HuH-7.5 (cell line): ENCODE results near the gene ANKRD11.
"Not testable (repeated sequence)": the region's sequence is repeated elsewhere in the genome, so short reads cannot be mapped to it uniquely, and the experiment has no call there.

Experiments used
- DNase-seq: peaks from one replicate; pipeline ENCODE4 v3.0.0; 2011; ENCODE audit warnings: low spot score

ANKRD11 gene

DNA sequence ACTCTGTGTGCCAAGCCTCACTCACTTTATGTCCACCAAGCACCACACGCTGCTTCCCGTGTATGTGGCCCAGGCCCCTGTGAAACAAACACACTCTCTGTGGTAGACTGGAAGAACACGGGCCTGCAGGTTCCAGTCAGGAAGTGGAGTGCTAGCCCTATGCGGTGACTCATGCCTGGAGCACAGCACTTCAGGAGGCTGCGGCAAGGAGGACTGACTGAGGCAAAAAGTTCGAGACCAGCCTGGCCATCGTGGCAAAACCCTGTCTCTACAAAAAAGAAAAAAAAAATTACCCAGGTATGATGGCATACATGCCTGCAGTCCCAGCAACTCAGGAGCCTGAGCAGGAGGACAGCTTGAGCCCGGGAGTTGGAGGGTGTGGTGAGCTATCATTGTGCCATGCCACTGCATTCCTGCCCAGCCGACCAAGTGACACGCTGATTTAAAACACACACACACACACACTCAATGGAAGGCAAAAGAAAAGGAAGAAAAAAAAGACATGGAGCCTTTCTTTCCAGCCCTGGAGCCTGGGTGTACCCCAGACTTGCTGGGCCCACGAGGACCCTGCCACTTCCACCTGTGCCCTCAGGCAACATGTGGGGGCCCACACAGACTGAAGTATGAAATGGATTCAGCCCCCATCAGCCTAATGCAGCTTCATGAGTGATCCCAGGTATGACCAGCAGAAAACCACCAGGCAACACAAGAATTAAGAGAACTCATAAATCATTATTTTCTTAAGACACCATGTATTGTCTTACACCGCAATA, 126.6 kb downstream of the ANKRD11 start:
- no peak for DNase-seq

DNA sequence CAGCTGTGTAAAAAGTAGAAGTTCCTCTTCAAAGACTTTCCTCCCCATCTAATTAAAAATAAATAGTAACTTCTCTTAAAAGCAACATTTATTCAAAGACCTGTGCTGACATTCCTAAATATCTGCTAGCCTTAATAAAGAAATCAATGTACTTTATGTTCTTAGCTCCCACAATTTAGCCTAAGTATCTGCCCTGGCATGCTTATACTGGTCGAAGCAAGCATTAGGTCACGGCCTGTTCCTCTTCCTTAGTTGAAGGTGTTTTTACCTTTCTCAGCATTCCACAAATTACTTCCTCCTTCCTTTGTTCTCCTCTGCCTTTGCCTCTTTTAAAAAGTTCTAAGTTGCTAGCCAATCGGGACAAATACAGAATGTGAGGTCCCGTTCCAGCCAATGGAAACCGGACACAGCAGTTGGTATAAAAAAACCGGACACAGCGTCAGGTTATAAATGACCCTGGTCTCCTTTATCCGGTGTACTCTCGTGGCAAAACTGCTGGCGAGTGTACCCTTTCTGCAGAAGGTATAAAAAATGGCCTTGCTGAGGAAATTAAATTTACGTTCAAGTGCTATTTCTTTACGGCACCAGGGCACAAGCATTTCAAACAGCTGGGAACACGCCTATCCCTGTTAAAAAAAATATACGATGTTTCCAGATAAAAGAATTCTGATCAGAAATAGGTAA, 127.7 kb downstream of the ANKRD11 start:
- DNase-seq = not testable (repeated sequence)

DNA sequence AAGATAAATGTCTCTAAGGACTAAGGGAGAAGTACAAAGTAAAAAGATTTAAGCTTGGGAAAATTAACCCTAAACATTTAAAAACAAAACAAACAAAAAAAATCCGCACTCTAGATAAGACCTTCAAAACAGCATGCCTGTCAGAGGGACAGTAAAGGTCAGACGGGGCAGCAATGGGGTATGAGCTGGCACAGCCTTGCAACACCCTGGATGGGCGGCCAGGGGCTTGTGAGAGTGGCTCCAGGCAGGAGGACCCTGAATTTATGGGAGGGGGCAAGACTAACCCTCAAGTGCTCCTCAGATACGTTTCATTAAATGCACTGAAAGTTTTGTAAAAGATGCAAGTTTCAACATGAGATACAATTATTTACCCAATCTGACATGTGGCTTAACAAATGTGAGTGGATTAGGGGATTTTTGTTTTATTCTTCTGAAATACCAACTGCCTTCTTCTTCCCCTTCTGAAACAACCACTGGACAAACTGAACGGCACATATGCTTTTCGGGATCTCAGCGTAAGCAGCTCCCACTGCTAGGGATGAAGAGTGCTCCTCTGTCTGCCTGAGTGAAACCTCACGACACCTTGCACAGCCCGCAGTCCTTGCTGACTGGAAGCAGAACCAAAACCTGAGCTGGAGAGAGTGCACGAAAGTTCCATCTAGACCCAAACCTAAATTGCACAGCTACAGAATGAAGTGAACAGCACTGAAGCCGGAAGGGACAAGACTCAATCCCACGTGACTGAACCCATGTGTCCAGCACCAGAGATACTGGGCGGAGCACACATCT, 128.4 kb downstream of the ANKRD11 start:
- DNase-seq = no peak

- DNase-seq = no peak
Observed at GRCh38 chr16:89360760-89361435, 129.5 kb downstream of the ANKRD11 start.

- DNase-seq = no peak
Observed at GRCh38 chr16:89359264-89360147, 130.9 kb downstream of the ANKRD11 start.

DNA sequence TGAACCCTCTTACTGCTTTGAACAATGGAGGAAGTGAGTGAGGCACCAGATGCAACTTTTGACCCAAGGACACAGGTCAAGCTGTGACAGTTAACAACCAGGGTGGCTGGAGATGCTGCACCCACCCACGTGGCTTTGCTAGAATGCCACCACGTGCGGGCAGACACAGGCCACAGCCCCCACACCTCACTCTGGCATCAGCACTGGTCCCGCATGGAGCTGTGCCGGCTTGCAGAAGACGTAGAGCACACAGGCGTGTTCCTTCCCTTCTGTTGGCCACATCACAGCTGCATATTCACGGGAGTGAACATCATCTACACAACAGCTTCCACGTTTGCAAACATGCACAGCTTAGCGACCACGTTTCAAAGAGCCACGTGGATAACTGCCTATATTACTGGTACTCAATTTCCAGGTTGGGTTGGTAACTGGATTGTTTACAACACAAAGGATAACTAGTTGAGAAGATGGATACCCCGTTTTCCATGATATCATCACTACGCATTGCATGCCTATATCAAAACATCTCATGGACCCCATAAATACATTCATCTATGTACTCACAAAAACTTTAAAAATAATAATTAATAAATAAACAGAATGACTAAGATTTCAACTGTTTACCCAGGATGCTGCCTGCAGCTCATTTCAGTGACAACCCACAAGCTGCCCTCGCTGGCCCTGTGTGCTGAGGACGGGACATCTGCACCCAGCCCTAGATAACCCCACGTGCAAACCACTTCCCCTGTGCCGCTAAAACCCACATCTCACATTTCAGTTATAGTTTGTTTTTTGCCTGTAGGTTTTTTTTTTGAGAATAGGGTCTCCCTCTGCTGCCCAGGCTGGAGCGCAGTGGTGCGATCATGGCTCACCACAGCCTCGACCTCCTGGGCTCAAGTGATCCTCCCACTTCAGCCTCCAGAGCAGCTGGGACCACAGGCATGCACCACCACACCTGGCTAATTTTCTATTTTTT, 132.0 kb downstream of the ANKRD11 start:
- no peak for DNase-seq

DNA sequence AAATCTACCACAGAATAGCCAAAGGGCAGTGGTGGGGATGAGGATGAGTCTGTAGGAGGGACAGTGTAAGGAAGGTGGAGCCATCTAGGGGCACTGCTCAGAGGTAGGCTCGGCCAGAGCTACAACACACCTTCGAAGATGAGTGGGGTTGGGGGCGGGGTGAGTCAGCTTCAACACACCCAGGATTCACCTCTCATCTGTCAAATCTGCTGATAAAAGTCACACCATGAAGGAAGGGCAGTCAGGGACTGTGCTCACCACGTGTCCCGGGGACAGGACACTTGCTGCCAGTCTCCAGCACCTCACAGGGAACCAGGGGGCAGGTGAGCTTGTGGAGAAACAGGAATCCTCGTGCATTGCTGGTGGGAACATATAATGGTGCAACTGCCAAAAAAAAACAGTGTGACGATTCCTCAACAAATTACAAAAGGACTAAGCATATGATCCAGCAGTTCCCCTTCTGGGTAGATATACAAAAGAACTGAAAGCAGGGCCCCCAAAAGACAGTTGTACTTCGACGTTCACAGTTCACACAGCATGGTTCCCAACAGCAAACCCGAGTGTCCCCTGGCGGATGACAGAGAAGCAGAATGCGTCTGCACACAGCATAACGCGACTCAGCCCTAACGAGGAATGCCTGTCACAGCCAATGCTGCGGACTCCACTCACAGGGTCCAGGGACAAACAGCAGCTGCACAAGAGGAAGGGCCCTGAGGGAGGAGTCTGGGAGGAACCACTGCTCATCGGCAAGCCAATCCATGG, 133.1 kb downstream of the ANKRD11 start:
- no peak for DNase-seq

- DNase-seq = no peak
Observed at GRCh38 chr16:89355686-89356085, 134.7 kb downstream of the ANKRD11 start.

GRCh38 chr16:89355007-89355406, 135.4 kb downstream of the ANKRD11 start:
- DNase-seq = no peak

DNA sequence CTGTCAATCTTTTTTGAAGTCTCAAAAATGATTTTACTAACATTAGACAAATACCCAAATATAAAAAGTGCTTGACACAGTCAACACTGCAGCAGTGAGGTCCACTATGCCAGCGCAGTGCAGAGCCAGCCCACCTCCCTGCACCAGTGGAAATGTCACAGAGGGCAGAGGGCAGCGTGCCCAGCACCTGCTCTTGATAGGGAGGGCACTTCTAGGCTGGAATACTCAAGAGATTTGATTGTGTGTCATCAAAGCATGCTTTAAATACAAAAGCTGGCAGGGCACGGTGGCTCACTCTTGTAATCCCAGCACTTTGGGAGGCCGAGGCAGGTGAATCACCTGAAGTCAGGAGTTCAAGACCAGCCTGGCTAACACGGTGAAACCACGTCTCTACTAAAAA, 136.0 kb downstream of the ANKRD11 start:
- DNase-seq = no peak

DNA sequence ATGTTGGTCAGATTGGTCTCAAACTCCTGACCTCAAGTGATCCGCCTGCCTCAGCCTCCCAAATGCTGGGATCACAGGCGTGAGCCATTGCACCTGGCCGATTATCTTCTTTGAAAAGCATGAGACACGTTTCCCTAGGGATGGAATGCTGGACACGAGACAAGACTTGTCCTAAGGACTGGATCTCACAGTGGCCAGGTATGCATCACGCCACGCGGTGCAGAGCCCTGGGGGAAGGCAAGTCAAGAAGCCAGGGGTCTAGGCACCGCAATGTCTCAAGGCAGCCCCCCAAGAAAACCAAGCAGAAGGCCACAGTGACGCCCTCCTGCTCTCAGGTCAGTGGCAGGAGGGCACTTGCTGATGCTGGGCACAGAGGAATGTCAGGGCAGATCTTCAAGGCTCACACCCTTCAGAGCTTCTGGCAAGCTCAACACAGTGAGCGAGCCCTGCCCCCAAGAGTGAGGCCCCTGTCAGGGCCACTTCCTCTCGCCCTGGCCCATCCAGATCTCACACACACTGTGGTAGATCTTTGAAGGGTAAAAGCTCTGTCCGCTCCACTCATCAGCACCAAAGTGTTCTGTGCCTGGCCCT, 138.2 kb downstream of the ANKRD11 start:
- no peak for DNase-seq

- DNase-seq = no peak
Observed at GRCh38 chr16:89351645-89352044, 138.7 kb downstream of the ANKRD11 start.

- no peak for DNase-seq
Observed at GRCh38 chr16:89350701-89351380, 139.5 kb downstream of the ANKRD11 start.

- DNase-seq = no peak
Observed at GRCh38 chr16:89349947-89350633, 140.3 kb downstream of the ANKRD11 start.

DNA sequence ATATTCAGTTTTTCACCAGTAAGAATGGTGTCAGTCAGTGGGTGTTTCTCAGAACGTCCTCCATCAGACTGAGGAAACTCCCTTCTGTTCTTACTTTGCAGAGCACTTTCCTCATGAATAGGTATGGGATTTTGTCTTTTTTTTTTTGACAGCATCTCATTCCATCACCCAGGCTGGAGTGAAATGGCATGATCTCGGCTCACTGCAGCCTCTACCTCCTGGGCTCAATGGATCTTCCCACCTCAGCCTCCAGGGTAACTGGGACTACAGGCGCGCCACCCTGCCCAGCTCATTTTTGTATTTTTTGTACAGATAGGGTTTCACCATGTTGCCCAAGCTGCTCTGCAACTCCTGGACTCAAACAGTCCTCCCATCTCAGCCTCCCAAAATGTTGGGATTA, 142.6 kb downstream of the ANKRD11 start:
- no peak for DNase-seq

- DNase-seq = no peak
Observed at GRCh38 chr16:89346869-89347268, 143.5 kb downstream of the ANKRD11 start.

DNA sequence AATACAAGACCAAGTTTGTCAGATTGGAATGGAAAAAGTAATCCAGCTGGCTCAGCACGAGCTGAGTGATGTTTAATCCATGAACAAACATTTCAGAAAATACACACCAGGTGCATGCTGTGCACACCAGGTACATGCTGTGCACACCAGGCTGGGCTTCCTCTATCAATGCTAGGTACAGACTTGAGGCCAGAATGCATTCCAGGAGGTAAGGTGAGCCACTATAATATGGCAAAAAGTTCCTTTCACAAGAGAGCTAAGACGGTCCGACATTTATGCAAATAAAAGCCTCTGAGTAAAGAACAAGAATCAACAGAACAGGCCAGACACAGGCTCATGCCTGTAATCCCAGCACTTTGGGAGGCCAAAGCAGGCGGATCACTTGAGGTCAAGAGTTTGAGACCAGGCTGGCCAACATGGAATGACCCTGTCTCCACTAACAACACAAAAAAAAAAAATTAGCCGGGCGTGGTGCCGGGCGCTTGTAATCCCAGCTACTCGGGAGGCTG, 144.7 kb downstream of the ANKRD11 start:
- DNase-seq = no peak
